ENCODE measurements around the gene BABAM2. TPM values are rescaled to one million over a fixed set of nuclear protein-coding genes. Genes with fewer than 3 reads are reported as not detected.

BABAM2 gene
- total and polyA plus RNA-seq, 10 of the 15 experiments (the other 5 are each of a cell fraction or from before 2014, with no cell fraction given) = 30.7 to 59.9 (median 44.5) TPM

DNA sequence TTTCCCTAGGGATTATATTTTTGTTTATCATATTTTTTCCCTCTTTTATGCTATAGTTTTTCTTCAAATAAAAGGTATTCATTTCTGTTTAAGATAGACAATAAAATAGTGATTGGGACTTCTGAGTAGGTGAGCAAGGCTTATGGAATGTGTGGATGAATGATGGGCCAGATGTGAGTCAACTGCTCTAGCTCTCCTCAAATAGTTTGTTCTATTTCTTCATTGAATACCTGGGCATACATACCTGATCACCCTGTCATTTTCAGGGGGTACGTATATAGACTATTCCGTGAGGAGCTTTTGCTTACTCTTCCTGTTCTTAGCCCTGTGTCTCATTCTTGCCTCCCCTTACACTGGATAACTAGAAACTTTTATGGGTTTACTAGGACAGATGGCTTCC lies 41.9 kb downstream of the BABAM2 start:
- WGBS (ENCODE audit: insufficient coverage, insufficient replicate concordance, low lambda C conversion rate, missing lambda C conversion rate) = 100% methylated on average over 2 of the region's 2 CpGs
- Histone ChIP-seq H3K4me3 (no peak overlapping the region), H3K27me3 (replicated peaks in 1 of 2; ENCODE audit: control insufficient read depth in 2 of 2, insufficient read depth in 2 of 2, low read length in 1 of 2) (no peaks in the 10 kb centered on the region), H3K9ac (ENCODE audit: control insufficient read depth, insufficient read depth, low read length) (no peak overlapping the region), H3K36me3 (ENCODE audit: control insufficient read depth in 2 of 2, insufficient read depth in 2 of 2, low read length in 1 of 2) (no peaks in the 10 kb centered on the region; a peak in 2 of 4 replicates), H3K79me2 (ENCODE audit: control insufficient read depth, insufficient read depth, low read length) (no peaks in the 10 kb centered on the region), H3K9me3 (replicated peaks; ENCODE audit: control insufficient read depth, insufficient read depth, low read length) (no peaks in the 10 kb centered on the region), H2AFZ (ENCODE audit: control insufficient read depth, low read depth, low read length) (no peak overlapping the region), H3K4me1 (ENCODE audit: control insufficient read depth, insufficient read depth, low read length) (no peaks in the 10 kb centered on the region), H4K20me1 (ENCODE audit: control insufficient read depth, insufficient read depth) (no peaks in the 10 kb centered on the region), H3K4me2 (ENCODE audit: control insufficient read depth, insufficient read depth) (no peak overlapping the region), H3K27ac (ENCODE audit: control insufficient read depth, insufficient read depth) (no peak overlapping the region)
- FAIRE-seq = no peak
- no peak for DNase-seq (ENCODE audit: low read depth, low spot score)
- SMC1A ChIA-PET (ENCODE audit: uncharacterized antibody, unreplicated experiment) = no interaction called here
- CTCF ChIA-PET = no interaction called here
- no peak for ATAC-seq
- intact Hi-C loops (cut with micrococcal nuclease; ENCODE audit: unreplicated experiment) = no loop called here
- in situ Hi-C loops (cut with MboI) = no loop called here
- RAD21 ChIA-PET (ENCODE audit: unreplicated experiment) = no interaction called here
- no TSS peak for BruUV-seq (replicated peaks)
- POLR2A ChIA-PET = no interaction called here
- TF ChIP-seq, protein P1, sequence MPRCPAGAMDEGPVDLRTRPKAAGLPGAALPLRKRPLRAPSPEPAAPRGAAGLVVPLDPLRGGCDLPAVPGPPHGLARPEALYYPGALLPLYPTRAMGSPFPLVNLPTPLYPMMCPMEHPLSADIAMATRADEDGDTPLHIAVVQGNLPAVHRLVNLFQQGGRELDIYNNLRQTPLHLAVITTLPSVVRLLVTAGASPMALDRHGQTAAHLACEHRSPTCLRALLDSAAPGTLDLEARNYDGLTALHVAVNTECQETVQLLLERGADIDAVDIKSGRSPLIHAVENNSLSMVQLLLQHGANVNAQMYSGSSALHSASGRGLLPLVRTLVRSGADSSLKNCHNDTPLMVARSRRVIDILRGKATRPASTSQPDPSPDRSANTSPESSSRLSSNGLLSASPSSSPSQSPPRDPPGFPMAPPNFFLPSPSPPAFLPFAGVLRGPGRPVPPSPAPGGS (IDR thresholded peaks at IDR 0.05; ENCODE audit: borderline replicate concordance, insufficient read depth, low read depth, low read length, poor library complexity, severe bottlenecking) = no peak
- TF ChIP-seq NFYA (IDR thresholded peaks at IDR 0.05; ENCODE audit: borderline replicate concordance, low read depth, low read length) (no peak), IRF4 (IDR thresholded peaks at IDR 0.05; ENCODE audit: low read depth, low read length) (no peak), RFX5 (IDR thresholded peaks at IDR 0.05; ENCODE audit: low read depth, low read length) (no peak), PML (IDR thresholded peaks at IDR 0.05; ENCODE audit: low read length) (no peak), SMC3 (IDR thresholded peaks at IDR 0.05; ENCODE audit: borderline replicate concordance, low read length) (no peak), MTA3 (IDR thresholded peaks at IDR 0.05; ENCODE audit: borderline replicate concordance, low read length) (no peak), FOXK2 (IDR thresholded peaks at IDR 0.05) (no peak), EP300 (IDR thresholded peaks at IDR 0.05; ENCODE audit: borderline replicate concordance in 1 of 2, control insufficient read depth in 1 of 2, low read depth in 2 of 2, low read length in 2 of 2) (no peak)
- TF ChIP-seq, protein P2, sequence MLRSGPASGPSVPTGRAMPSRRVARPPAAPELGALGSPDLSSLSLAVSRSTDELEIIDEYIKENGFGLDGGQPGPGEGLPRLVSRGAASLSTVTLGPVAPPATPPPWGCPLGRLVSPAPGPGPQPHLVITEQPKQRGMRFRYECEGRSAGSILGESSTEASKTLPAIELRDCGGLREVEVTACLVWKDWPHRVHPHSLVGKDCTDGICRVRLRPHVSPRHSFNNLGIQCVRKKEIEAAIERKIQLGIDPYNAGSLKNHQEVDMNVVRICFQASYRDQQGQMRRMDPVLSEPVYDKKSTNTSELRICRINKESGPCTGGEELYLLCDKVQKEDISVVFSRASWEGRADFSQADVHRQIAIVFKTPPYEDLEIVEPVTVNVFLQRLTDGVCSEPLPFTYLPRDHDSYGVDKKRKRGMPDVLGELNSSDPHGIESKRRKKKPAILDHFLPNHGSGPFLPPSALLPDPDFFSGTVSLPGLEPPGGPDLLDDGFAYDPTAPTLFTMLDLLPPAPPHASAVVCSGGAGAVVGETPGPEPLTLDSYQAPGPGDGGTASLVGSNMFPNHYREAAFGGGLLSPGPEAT (IDR thresholded peaks at IDR 0.05; ENCODE audit: low read depth) = no peak
- TF ChIP-seq, protein P3, sequence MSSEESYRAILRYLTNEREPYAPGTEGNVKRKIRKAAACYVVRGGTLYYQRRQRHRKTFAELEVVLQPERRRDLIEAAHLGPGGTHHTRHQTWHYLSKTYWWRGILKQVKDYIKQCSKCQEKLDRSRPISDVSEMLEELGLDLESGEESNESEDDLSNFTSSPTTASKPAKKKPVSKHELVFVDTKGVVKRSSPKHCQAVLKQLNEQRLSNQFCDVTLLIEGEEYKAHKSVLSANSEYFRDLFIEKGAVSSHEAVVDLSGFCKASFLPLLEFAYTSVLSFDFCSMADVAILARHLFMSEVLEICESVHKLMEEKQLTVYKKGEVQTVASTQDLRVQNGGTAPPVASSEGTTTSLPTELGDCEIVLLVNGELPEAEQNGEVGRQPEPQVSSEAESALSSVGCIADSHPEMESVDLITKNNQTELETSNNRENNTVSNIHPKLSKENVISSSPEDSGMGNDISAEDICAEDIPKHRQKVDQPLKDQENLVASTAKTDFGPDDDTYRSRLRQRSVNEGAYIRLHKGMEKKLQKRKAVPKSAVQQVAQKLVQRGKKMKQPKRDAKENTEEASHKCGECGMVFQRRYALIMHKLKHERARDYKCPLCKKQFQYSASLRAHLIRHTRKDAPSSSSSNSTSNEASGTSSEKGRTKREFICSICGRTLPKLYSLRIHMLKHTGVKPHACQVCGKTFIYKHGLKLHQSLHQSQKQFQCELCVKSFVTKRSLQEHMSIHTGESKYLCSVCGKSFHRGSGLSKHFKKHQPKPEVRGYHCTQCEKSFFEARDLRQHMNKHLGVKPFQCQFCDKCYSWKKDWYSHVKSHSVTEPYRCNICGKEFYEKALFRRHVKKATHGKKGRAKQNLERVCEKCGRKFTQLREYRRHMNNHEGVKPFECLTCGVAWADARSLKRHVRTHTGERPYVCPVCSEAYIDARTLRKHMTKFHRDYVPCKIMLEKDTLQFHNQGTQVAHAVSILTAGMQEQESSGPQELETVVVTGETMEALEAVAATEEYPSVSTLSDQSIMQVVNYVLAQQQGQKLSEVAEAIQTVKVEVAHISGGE (CRISPR knock-in tag; IDR thresholded peaks at IDR 0.05) = no peak
- TF ChIP-seq, protein P4, sequence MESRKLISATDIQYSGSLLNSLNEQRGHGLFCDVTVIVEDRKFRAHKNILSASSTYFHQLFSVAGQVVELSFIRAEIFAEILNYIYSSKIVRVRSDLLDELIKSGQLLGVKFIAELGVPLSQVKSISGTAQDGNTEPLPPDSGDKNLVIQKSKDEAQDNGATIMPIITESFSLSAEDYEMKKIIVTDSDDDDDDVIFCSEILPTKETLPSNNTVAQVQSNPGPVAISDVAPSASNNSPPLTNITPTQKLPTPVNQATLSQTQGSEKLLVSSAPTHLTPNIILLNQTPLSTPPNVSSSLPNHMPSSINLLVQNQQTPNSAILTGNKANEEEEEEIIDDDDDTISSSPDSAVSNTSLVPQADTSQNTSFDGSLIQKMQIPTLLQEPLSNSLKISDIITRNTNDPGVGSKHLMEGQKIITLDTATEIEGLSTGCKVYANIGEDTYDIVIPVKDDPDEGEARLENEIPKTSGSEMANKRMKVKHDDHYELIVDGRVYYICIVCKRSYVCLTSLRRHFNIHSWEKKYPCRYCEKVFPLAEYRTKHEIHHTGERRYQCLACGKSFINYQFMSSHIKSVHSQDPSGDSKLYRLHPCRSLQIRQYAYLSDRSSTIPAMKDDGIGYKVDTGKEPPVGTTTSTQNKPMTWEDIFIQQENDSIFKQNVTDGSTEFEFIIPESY (IDR thresholded peaks at IDR 0.05) = no peak
- TF ChIP-seq, protein P5, sequence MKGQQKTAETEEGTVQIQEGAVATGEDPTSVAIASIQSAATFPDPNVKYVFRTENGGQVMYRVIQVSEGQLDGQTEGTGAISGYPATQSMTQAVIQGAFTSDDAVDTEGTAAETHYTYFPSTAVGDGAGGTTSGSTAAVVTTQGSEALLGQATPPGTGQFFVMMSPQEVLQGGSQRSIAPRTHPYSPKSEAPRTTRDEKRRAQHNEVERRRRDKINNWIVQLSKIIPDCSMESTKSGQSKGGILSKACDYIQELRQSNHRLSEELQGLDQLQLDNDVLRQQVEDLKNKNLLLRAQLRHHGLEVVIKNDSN (IDR thresholded peaks at IDR 0.05; ENCODE audit: borderline replicate concordance, extremely low read length, insufficient read depth, low read depth, low read length) = no peak
